ENCODE measurements around the gene ME3. TPM values are rescaled to one million over a fixed set of nuclear protein-coding genes. Genes with fewer than 3 reads are reported as not detected.
"Not testable (repeated sequence)": the region's sequence is repeated elsewhere in the genome, so short reads cannot be mapped to it uniquely, and the experiment has no call there.

The ME3 gene
- polyA plus RNA-seq, 2 of the 4 experiments (the other 2 are of a cell fraction) = 19.7 to 22.3 TPM

DNA sequence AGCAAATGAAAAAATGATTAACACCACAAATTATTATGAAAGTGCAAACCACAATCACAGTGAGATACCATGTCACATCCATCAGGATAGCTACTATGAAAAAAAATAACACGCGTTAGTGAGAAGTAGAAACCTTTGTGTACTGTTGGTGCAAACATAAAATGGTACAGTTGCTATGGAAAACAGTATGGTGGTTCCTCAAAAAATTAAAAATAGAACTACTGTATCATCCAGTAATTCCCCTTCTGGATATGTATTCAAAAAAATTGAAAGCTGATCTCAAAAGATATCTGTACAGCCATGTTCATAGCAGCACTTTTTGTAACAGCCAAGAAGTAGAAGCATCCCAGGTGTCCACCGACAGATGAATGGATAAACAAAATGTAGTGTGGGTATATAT, 254.3 kb downstream of the ME3 start (continued):
- TF ChIP-seq, protein P1, sequence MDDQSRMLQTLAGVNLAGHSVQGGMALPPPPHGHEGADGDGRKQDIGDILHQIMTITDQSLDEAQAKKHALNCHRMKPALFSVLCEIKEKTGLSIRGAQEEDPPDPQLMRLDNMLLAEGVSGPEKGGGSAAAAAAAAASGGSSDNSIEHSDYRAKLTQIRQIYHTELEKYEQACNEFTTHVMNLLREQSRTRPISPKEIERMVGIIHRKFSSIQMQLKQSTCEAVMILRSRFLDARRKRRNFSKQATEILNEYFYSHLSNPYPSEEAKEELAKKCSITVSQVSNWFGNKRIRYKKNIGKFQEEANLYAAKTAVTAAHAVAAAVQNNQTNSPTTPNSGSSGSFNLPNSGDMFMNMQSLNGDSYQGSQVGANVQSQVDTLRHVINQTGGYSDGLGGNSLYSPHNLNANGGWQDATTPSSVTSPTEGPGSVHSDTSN (IDR thresholded peaks at IDR 0.05) = no peak
- TF ChIP-seq ZC3H11A (IDR thresholded peaks at IDR 0.05) = no peak
- no peak for TF ChIP-seq JUNB (IDR thresholded peaks at IDR 0.05)
- no peak for TF ChIP-seq POLR2AphosphoS2 (conservative IDR thresholded peaks at IDR 0.05; ENCODE audit: low read length)
- no peak for TF ChIP-seq RAD21 (conservative IDR thresholded peaks at IDR 0.05 in 1 of 2, IDR thresholded peaks at IDR 0.05 in 1 of 2)

DNA sequence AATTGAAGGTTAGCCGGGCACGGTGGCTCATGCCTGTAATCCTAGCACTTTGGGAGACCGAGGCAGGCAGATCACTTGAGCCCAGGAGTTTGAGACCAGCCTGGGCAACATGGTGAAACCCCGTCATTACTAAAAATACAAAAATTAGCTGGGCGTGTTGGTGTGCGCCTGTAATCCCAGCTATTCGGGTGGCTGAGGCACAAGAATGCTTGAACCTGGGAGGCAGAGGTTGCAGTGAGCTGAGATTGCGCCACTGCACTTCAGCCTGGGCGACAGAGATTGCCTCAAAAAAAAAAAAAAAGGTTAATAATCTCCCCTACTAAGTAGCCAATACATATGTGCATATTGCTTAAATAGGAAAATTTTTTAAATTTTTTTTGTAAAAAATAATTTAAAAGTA, 255.5 kb downstream of the ME3 start:
- DNase-seq (ENCODE audit: low read depth in 1 of 2, low spot score in 1 of 2); CTCF ChIA-PET; ATAC-seq; H3K4me3 ChIP-seq; FAIRE-seq; H3K9me3 ChIP-seq; H3K27ac ChIP-seq; H3K4me2 ChIP-seq; H3K4me1 ChIP-seq; POLR2A ChIA-PET: not testable (repeated sequence)
- WGBS (ENCODE audit: missing lambda C conversion rate) = 89% methylated on average over 9 of the region's 9 CpGs

DNA sequence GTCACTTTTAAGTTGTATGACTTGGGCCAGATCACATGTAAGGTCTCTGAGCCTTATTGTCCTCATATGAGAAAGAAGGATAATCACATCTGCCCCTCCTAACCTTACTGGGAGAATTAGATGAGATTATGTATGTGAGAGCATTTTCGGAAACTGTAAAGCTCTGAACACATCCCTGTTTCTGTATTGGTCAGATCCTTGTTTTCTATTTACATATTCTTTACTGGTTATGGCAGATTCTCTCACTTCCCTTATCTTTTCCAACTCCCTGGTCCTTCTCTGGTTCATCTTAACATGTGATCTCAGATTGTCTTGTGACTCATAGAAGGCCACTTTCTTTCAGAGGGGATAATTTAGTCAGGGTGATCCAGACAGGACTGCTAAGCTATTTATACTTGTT, 255.9 kb downstream of the ME3 start:
- H3K4me3 ChIP-seq = no peak overlapping the region
- no peaks in the 10 kb centered on the region for H3K9me3 ChIP-seq
- H3K4me1 ChIP-seq = no peaks in the 10 kb centered on the region
- FAIRE-seq (no peak), DNase-seq (ENCODE audit: low read depth in 1 of 2, low spot score in 1 of 2) (no peak), ATAC-seq (no peak)
- ChIA-PET POLR2A (no interaction called here), CTCF (interaction anchor here (2.1 kb wide), 1 partner anchor 16 kb away, joined by 5 read pairs; no protein-coding TSS in a partner anchor)
- WGBS (ENCODE audit: missing lambda C conversion rate) = 91% methylated on average over 1 of the region's 1 CpG
- H3K27ac ChIP-seq = no peak overlapping the region
- H3K4me2 ChIP-seq = no peak overlapping the region
- no peak for TF ChIP-seq POLR2AphosphoS2 (conservative IDR thresholded peaks at IDR 0.05; ENCODE audit: low read length)

DNA sequence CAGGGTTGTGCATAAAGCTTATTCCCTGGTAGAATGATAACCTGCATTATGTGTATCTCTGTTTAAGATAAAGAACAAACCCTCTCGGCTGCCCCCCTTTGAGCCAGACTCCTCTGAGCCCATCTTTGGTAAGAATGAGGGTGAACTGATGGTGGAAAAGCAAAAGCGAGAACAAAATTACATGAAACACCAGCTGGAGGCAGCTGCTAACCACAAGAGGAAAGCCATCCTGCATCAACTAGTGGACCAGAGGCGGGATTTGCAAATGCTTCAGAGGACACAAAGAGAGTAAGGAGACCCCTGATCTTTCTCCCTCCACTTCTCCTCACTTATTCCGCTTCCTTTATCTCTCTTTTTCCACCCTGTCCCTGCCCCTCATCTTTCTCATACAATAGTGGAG, 257.4 kb downstream of the ME3 start:
- WGBS (ENCODE audit: missing lambda C conversion rate) = 65% methylated on average over 4 of the region's 4 CpGs
- TF ChIP-seq, protein P1 (IDR thresholded peaks at IDR 0.05) = no peak
- no peak for TF ChIP-seq CEBPB (IDR thresholded peaks at IDR 0.05)
- no peak for TF ChIP-seq FOSL2 (IDR thresholded peaks at IDR 0.05)
- no peak for TF ChIP-seq FOSL2 (CRISPR knock-in tag; IDR thresholded peaks at IDR 0.05)
- TF ChIP-seq NPAS2 (CRISPR knock-in tag; IDR thresholded peaks at IDR 0.05; ENCODE audit: borderline replicate concordance) = no peak
- no peak for TF ChIP-seq KDM5A (IDR thresholded peaks at IDR 0.05)
- no peak for TF ChIP-seq CBX2 (IDR thresholded peaks at IDR 0.05; ENCODE audit: borderline replicate concordance, low read depth)
- TF ChIP-seq, protein P2, sequence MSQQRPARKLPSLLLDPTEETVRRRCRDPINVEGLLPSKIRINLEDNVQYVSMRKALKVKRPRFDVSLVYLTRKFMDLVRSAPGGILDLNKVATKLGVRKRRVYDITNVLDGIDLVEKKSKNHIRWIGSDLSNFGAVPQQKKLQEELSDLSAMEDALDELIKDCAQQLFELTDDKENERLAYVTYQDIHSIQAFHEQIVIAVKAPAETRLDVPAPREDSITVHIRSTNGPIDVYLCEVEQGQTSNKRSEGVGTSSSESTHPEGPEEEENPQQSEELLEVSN (IDR thresholded peaks at IDR 0.05; ENCODE audit: borderline replicate concordance, low read depth) = no peak
- TF ChIP-seq ZNF302 (CRISPR knock-in tag; IDR thresholded peaks at IDR 0.05) = no peak
- TF ChIP-seq HDAC2 (IDR thresholded peaks at IDR 0.05) = no peak
- TF ChIP-seq GATA3 (IDR thresholded peaks at IDR 0.05; ENCODE audit: borderline replicate concordance) = no peak
- Histone ChIP-seq H3K4me1 (no peaks in the 10 kb centered on the region), H3K27ac (no peak overlapping the region), H3K4me2 (no peak overlapping the region), H3K4me3 (no peak overlapping the region), H3K9me3 (no peaks in the 10 kb centered on the region)
- ChIA-PET CTCF (interaction anchor here (1.3 to 2.1 kb wide), 2 partner anchors 8 to 14 kb away, joined by 3 to 5 read pairs; no protein-coding TSS in a partner anchor), POLR2A (no interaction called here)
- no peak for FAIRE-seq
- ATAC-seq = no peak
- DNase-seq (ENCODE audit: low read depth in 1 of 2, low spot score in 1 of 2) = no peak

DNA sequence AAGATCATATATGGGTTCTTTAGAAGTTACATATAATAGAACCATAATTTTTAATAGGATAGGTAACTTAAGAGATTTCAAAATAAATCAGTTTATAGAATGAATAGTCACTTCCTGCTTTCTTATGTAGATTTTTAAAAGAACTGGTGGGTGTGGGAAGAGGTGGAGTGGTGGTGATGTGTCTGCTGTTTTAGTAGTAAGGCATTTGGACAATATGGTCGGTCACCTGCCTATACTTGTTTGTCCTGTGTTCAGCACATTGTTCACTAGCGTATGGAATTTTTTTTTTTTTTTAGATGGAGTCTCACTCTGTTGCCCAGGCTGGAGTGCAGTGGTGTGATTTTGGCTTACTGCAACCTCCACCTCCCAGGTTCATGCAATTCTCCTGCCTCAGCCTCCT, 258.4 kb downstream of the ME3 start:
- H3K4me2 ChIP-seq = no peak overlapping the region
- CTCF ChIA-PET = interaction anchor here (0.6 kb wide), 1 partner anchor 653 kb away, joined by 3 read pairs; no protein-coding TSS in a partner anchor
- no peak for FAIRE-seq

More for the DNA sequence above, 258.4 kb downstream of the ME3 start:
- H3K4me1 ChIP-seq = no peaks in the 10 kb centered on the region
- no peak overlapping the region for H3K27ac ChIP-seq
- WGBS (ENCODE audit: missing lambda C conversion rate) = 96% methylated on average over 2 of the region's 2 CpGs
- TF ChIP-seq CHD4 (IDR thresholded peaks at IDR 0.05; ENCODE audit: borderline replicate concordance) (no peak), JUNB (IDR thresholded peaks at IDR 0.05) (no peak), NFE2L2 (conservative IDR thresholded peaks at IDR 0.05; ENCODE audit: low read length) (no peak), NPAS2 (CRISPR knock-in tag; IDR thresholded peaks at IDR 0.05; ENCODE audit: borderline replicate concordance) (no peak), RARB (CRISPR knock-in tag; IDR thresholded peaks at IDR 0.05) (no peak), ZSCAN20 (CRISPR knock-in tag; IDR thresholded peaks at IDR 0.05) (no peak), PHF8 (IDR thresholded peaks at IDR 0.05; ENCODE audit: borderline replicate concordance, low read depth) (no peak), CBX8 (IDR thresholded peaks at IDR 0.05) (no peak)
- TF ChIP-seq, protein P3, sequence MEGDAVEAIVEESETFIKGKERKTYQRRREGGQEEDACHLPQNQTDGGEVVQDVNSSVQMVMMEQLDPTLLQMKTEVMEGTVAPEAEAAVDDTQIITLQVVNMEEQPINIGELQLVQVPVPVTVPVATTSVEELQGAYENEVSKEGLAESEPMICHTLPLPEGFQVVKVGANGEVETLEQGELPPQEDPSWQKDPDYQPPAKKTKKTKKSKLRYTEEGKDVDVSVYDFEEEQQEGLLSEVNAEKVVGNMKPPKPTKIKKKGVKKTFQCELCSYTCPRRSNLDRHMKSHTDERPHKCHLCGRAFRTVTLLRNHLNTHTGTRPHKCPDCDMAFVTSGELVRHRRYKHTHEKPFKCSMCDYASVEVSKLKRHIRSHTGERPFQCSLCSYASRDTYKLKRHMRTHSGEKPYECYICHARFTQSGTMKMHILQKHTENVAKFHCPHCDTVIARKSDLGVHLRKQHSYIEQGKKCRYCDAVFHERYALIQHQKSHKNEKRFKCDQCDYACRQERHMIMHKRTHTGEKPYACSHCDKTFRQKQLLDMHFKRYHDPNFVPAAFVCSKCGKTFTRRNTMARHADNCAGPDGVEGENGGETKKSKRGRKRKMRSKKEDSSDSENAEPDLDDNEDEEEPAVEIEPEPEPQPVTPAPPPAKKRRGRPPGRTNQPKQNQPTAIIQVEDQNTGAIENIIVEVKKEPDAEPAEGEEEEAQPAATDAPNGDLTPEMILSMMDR (IDR thresholded peaks at IDR 0.05) = no peak
- TF ChIP-seq, protein P4, sequence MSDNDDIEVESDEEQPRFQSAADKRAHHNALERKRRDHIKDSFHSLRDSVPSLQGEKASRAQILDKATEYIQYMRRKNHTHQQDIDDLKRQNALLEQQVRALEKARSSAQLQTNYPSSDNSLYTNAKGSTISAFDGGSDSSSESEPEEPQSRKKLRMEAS (IDR thresholded peaks at IDR 0.05) = no peak
- TF ChIP-seq, protein P5, sequence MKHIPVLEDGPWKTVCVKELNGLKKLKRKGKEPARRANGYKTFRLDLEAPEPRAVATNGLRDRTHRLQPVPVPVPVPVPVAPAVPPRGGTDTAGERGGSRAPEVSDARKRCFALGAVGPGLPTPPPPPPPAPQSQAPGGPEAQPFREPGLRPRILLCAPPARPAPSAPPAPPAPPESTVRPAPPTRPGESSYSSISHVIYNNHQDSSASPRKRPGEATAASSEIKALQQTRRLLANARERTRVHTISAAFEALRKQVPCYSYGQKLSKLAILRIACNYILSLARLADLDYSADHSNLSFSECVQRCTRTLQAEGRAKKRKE (CRISPR knock-in tag; IDR thresholded peaks at IDR 0.05; ENCODE audit: low read depth) = no peak
- no peak overlapping the region for H3K4me3 ChIP-seq
- ATAC-seq (no peak), DNase-seq (ENCODE audit: low read depth in 1 of 2, low spot score in 1 of 2) (no peak)
- POLR2A ChIA-PET = no interaction called here
- no peaks in the 10 kb centered on the region for H3K9me3 ChIP-seq

Data from A549 (cell line).